Measurements from ENCODE around the gene GOLGA6L7.
"Not testable (repeated sequence)": the region's sequence is repeated elsewhere in the genome, so short reads cannot be mapped to it uniquely, and the experiment has no call there.

GOLGA6L7 gene

GRCh38 chr15:28798234-28798633 is 50.2 kb downstream of the GOLGA6L7 start:
- not testable (repeated sequence) for FAIRE-seq; DNase-seq (ENCODE audit: extremely low spot score, insufficient read length, low read depth)

GRCh38 chr15:28794231-28794630 is 54.2 kb downstream of the GOLGA6L7 start:
- not testable (repeated sequence) for FAIRE-seq; DNase-seq (ENCODE audit: extremely low spot score, insufficient read length, low read depth)

Data from GM18507 (cell line).